NCI-H1694 (cell line): ENCODE results near the gene GPD2.

Experiments
- DNase-seq: peaks from one replicate; lab custom pipeline; 2025; lab: John Stamatoyannopoulos, UW

GPD2 gene

DNA sequence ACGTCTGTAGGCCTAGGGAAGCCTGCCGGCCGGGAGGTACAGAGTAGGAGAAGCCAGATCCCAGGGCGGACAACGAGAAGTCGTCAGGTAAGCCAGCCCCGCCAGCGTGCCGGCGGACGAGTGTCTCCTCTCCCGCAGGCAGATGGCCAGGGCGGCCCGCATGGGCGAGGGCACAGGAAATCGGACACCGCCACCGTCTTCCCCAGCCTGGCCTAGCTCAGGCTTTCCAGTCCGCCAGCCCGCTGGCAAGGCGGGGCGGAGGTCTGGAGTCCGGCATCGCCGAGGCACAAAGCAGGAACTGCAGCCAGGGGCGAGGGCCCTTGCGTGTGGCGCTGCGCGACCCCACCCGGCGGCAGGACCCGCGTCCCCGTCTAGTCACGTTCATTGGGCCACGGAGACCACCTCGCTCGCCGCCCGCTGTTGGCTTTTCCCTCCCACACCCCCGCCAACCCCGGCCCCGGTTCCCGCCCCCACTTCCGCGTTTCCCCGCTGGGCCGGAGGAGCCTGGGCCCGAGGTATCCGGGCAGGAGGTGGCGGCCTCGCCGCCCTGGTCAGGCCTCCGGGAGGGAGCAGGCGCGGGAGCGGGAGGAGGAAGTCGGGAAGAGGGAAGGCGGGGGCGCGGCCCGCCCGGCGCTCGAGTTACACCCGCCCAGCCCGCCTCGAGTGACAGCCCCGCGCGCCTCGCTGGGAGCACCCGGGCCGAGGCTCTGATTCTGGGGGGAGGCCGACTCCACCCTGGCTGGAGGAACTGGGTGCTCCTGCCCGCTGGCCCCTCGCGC lies at the start of gene GPD2:
Gene GPD2, plus strand, starts transcription at position 662 of the 779 bp plus-strand sequence. CDS start 39,727 bp downstream, outside the sequence.
- DNase-seq: peak; percentile 66

DNA sequence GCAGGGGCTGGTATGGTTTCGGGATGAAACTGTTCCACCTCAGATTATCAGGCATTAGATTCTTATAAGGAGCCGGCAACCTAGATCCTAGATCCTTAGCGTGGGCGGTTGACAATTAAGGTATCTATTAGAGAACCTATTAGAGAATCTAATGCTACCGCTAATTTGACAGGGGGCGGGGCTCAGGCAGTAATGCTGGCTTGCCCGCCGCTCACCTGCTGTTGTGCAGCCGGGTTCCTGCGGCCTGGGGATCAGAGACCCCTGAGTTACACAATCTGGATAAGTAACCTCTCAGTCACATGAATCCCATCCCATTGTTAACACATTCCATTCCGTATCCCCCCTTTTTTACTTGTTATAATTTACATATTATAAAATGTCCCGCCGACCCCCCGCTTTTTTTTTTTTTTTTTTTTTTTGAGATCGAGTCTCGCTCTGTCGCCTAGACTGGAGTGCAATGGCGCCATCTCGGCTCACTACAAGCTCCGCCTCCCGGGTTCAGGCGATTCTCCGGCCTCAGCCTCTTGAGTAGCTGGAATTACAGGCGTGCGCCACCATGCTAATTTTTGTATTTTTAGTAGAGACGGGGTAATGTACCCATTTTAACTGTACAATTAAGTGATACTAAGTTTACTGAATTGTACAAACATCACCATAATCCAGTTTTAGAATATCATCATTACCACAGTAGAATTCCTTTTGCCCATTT lies 42.0 kb upstream of the GPD2 start:
- no peak for DNase-seq

DNA sequence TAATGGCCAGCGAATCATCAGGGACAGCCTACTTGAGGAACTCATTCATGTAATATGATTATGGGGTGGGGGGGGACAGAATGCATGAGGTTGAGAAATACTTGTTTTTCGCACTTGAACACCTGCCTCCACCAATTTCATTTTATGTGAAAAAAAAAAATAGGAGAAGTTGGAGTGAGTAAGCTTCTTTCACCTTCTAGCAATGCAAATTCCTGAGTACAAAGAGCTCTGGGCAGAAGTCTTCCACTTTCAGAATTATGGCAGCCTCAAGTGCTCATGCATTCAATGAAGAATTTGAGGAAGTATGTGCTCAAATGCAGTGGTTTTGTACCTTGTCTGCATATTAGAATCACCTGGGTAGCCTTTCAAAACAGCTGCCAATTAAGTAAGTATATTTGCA lies 40.1 kb upstream of the GPD2 start:
- no peak for DNase-seq

DNA sequence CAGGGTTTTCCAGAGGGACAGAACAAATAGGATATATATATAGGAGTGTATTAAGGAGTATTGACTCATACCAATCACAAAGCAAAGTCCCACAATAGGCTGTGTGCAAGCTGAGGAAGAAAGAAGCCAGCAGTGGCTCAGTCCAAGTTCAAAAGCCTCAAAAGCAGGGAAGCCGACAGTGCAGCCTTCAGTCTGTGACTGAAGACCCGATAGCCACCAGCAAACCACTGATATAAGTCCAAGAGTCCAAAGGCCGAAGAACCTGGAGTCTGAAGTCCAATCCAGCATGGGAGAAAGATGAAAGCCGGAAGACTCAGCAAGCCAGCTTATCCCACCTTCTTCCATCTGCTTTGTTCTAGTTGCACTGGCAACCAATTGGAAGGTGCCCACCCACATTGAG lies 39.0 kb upstream of the GPD2 start:
- DNase-seq: no peak

DNA sequence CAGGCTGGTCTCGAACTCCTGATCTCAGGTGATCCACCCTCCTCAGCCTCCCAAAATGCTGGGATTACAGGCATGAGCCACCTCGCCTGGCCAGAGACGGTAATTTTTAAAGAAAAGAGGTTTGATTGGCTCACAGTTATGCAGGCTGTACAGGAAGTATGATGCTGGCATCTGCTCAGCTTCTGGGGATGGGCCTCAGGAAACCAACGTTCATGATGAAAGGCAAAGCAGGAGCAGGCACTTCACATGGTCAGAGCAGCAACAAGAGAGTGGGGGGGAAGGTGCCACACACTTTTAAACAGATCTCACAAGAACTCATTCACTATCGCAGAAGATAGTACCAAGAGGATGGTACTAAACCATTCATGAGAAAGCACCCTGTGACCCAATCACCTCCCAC lies 38.0 kb upstream of the GPD2 start:
- no peak for DNase-seq

DNA sequence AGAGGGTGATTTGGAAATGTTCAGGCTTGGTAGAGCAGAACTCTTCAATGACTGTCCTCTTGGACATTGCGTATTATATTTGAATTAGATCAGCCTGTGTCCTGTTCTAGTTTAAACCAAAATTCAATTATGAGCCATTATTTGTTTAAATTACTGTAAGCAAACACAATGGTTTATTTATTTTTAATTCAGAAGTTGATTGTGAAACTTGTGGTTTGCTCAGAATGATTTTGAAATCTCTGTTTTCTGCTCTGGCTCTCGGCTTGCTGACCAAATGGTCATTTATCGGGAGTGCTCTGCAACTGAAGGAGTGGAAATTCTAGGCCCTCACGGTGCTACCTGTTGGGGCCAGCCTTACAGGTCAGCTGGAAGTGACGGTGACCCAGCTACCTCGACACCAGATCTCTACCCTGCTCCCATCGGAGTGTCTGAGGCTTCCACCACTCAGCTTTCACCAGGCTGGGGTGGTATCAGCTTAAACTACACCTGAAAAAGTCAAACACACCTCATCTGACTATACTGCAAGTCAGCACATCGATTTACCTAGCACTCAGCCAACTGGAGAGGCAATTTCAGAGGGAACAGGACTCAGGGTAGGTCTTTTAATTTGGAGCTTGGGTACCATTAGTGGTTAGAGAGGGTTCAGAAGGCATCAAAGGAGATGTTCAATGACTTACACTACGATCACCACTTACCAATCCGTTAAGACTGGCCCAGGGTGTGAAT lies 36.8 kb upstream of the GPD2 start:
- no peak for DNase-seq

DNA sequence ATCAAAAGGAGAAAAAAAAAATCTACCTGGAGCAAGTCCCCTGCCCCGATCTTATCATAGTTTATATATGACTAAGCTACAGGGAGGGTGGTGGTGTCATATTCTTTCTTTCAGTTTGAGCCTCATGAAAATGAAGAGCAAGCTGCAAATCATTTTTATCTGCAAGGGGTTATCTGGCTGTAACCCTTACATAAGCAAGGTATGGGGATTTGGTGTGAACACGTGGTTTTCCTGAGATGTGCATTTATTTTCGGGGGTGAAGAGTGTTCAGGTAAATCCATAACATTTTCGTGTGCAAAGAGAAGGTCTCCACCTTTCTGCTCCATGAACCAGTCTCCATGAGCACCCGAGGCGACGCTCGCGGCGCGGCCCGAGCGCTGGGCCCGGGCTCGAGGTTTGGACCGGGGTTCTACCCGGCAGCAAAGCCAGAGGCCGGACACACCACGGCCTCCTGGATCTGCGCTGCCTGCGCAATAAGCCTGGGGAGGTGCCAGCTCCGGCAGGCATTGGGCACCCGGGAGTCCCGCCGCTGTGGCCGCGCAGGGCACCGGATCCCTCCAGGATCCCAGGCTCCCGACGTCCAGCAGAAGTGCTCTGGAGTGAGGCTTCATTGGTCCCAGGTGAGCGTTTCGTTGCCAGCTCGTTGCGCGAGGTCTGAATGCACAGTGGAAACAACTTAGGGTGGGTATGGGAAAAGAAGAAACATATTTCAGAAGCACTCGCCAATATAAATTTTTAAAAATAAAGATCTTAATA lies 36.1 kb upstream of the GPD2 start:
- peak; percentile 37 for DNase-seq

DNA sequence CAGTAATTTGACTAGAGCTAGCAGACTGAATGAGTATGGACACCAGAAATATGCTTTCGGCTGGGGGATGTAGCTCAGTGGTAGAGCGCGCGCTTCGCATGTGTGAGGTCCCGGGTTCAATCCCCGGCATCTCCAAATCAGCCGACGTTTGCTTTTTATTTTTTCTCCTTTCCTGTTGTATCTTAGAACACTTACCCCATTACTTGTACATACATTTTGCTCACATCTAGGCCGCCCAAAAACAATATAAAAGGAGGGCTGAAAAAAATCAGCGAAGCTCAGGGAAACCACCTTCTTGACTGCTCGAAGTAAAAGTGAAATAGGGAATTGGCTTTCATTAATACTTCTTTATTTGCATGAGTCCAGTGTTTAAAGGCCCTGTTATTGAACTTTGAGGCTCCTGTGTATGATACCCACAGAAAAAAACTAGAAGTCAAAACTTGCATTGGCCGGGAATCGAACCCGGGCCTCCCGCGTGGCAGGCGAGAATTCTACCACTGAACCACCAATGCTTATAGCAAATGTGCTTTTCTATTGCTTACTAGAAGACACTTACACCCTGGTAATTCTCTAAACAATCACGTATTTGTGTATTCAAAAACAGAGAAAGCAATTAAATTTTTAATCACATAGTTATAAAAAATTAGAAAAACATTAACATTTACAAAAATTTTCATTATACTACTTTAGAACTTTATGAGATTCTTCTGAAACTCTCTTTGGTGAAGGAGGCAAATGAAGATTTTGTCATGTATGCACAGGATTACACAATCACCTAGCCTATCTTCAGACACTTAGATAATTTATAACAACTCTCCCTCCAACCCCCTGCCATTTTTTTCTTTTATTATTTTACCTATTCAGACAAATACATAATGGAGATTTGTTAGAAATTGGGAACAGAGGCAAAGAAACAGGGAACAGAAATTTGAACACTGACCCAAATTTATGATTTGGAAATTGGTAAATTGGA lies 35.2 kb upstream of the GPD2 start:
- peak; percentile 86 for DNase-seq

DNA sequence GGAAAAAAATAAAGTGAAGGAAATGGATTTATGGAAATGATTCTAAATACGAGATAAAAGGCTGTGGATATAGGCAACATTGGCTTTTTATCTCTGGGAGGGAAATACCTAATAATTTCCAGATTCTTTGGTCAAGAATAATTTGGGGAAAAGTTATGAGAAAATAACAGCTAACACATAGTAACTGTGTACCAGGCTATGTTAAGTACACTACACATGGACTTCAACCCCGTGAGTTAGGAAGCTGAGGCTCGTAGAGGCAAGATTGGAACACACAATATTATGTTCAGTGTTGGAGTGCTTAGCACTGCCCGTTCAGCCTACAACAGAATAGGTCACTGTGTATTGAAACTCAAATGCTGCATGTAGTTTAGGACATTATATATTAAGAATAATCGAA lies 34.3 kb upstream of the GPD2 start:
- DNase-seq: no peak

DNA sequence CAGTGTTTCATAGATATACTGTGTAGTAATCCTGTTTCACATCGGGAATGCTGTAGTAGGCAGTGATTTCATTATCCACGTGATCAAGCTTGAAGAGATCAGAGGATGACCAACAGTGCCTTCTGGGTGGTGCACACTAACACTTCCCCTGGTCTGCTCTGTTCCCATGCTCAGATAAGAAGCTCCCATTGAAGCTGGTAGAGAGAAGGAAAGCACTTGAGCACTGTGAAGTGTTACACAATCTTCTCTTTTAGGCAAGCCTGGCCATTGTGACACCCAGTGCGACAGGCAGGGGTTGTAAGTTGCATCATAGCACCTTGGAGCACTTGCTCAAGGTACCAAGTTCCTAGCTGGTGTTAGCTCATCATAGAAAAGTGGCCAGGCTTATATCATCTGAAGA lies 30.6 kb upstream of the GPD2 start:
- DNase-seq: no peak

DNA sequence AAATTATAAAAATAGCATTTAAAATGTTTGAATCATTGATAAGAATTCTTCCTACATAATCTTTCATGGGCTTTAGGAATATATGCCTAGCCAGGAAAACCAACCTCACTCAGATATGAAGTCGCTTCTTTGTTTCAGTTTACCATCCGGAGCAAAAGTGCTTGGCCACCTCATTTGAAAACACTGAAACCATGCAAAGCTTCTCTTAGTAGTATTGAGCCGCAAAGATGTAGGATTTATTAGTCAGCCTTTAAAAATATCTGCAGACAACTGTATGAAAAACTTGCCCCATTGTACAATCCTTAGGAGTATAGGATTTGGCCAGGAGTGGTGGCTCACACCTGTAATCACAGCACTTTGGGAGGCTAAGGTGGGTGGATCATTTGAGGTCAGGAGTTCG lies 24.3 kb upstream of the GPD2 start:
- no peak for DNase-seq

DNA sequence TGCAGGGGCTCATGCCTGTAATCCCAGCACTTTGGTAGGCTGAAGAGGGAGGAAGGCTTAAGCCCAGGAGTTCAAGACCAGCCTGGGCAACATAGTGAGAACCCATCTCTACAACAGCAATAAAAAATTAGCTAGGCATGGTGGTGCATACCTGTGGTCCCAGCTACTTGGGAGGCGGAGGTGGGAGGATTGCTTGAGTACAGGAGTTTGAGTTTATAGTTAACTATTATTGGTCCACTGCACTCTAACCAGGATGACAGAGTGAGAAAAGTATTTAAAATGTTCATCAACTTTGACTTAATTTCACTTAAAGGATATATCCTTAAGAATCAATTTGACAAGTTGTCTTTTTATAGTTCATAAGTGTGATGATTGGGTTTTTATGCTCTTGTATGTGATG lies 14.3 kb upstream of the GPD2 start:
- no peak for DNase-seq

DNA sequence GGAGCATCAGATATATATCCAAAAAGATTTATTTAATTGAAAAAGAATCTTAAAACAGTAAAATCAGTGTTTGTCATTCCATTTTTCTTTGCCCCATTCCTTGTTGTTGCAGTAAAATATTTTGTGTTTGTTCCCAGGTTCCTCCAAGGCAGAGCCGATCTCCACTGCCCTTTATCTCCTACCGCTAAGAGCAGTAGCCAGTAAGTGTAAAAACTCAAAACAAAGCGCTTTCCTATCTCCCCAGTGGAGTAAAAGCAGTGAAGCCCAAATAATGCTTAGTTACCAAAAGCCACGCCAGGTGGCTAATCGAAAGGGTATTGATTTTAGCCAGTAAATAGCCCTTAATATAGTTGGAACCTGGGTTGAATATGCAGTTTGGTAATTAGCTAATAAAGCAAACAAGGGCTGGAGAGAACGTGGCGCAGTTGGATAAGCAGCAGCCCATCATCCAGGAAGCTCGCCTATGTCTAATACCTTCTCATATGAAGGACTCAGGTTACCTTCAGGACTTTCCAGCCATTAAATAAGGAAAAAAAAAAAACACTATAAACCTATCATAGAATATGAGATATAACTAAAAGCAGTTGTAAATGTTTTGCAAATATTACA lies 12.4 kb upstream of the GPD2 start:
- no peak for DNase-seq

DNA sequence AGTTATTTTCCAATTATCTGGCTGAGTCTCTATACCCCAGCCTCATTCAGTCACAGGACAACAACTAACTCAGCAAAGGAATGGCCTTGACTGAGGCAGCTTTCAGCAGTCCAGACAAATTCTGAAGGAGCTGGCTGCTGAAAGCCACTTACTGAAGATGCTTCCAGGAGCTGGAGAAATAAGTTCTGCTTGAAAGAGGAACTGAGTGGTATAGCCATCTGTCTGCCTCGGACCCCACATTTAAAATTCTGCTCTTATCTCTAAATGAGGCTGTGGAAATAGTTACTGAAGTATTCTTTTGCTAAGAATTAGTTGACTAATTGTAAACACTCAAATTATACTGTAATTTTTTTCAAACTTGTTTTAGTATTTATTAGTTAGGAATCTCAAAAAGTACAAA lies 9.1 kb upstream of the GPD2 start:
- no peak for DNase-seq

DNA sequence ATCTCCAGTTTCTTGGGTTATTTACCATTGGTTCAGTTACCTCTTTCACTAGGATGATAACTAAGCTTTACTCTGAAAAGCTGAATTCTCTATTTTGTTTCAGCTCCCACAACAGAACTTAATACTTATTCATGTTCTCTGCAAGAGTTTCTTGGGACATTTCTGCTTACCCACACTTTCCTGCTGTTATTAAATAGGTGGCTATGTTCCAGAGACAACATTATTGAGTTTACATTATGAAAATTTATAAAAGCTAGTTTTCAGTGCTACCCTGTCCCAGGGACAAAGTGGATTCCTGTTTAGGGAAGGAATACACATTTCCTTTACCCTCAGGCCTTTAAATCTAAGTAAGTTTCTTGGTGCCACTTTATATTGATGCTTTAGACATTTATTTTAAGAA lies 7.0 kb upstream of the GPD2 start:
- no peak for DNase-seq

DNA sequence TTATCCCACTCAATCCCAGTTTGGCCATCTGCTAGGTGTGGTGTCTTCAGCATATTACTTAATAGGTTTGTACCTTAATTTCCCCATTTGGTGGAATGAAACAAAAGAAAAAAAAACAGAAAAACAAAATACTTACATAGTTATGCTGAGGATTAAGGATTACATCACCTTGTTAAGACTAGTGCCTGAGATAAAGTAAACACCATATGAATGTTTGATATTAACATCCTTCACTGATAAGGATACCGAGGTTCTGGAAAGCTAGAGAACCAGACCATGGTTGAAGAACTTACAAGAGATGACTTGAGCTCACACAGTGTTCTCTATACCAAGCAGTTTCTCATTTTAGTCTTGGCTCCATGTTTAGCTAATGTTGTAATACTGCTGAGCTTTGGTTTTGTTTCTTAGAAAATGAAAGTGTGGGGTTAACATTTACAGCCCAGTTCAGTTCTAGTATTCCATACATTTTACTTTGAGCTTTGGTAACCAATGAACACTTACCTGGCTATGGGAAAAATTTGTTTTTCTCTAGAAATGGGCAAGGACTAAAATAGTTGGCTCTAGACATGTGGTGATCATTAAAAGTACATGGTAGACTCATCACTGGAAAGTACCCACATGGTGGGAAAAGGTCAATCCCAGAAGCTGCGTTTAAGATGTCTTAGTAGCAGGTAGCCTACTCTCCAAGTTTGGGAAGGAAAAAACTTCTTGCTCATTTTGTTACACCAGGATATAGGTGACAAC lies 5.8 kb upstream of the GPD2 start:
- DNase-seq: no peak

DNA sequence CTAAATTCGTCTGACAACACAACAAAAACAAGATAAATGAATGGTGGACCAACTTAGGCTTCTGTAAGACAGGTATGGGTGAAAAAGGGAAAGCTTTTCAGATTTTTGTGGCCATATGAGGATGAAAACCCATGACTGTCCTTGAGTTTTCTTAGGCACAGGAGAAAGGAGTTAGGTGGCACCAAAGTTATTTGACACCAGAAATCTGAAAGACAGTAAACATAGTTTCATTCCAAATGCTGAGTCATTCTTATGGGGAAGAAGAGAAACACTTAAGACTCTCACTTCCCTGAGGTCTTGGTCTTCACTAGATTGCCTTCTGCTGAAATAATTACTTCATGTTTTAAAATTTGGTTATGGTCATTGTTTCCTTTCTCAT lies 5.2 kb upstream of the GPD2 start:
- DNase-seq: no peak

DNA sequence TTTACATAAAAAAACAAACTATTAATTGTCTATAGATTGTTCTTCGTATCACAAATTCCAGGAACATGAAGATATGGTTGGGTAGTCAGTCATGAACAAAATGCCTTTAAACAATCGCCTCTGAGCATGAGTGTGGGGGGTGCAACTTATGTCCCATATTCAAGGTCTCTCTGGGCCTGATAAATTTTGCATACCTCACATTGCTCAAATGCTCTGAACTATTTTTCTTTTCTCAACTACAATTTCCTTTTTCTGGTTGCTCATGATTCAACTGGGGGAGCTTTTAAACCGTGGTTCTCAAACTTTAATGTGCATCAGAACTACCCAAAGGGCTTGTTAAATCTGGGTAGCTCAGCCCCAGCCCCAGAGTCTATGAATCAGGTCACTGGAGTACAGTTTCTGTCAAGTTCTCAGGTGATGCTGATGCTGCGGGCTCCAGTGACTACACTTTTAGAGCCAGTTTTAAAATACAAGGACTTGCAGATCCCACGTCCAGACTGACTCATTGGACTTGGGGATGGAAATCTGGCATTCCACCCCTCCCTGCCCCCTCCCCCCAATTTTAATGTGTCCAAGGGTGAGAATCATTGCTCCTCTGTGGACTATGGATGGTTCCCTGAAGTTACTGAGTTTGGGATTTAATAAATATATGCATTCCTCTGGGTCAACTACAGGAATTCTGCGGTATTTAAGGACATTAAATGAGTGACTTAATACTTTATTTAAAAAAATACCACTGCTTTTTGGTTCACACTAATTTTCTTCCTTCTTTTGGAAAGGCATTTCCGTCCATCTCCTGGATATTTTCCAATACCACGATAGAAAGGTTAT lies 1.5 kb upstream of the GPD2 start:
- DNase-seq: no peak

DNA sequence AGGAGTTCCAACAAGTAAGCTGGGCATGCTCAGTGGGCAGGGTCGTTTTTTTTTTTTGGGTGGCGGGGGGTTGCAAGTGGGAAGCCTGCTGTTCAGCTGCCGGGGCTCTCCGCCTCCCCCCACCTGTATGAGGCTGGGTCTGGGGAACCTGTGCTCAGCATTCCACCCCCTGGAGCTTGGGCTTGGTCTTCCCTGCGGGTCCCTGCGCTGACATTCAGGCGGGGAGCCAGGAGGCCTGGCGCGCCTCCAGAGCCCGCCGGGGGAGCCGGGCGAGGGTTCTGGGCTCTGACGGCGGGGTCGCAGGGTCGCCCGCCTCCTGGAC lies 822 bp upstream of the GPD2 start:
- no peak for DNase-seq
